ENCODE results near the gene EVA1B. TPM values are rescaled to one million over a fixed set of nuclear protein-coding genes. Genes with fewer than 3 reads are reported as not detected.

EVA1B gene
- total RNA-seq, 1 donor from 2014 or later: 9.0 TPM

- DNase-seq: no peak
- peaks cover 64% of the 10 kb centered on the region for H3K36me3 Mint-ChIP-seq (ENCODE audit: low read depth)
- peak overlapping the region; percentile 91 for H3K27ac Mint-ChIP-seq
- peaks cover 43% of the 10 kb centered on the region for H3K4me1 Mint-ChIP-seq
- intact Hi-C loops (cut with micrococcal nuclease): no loop called here
- no peaks in the 10 kb centered on the region for H3K9me3 Mint-ChIP-seq
- no peak overlapping the region for H3K4me3 Mint-ChIP-seq
- no peaks in the 10 kb centered on the region for H3K27me3 Mint-ChIP-seq
These were observed 22.2 kb downstream of the EVA1B start for GRCh38 chr1:36301220-36301619.

GRCh38 chr1:36300526-36300925 is 22.9 kb downstream of the EVA1B start:
- peaks cover 69% of the 10 kb centered on the region for H3K36me3 Mint-ChIP-seq (ENCODE audit: low read depth)
- intact Hi-C loops (cut with micrococcal nuclease): no loop called here
- peaks cover 39% of the 10 kb centered on the region for H3K4me1 Mint-ChIP-seq
- peak overlapping the region; percentile 27 for H3K4me3 Mint-ChIP-seq
- H3K27ac Mint-ChIP-seq: peak overlapping the region; percentile 91
- no peak for DNase-seq
- no peaks in the 10 kb centered on the region for H3K27me3 Mint-ChIP-seq
- no peaks in the 10 kb centered on the region for H3K9me3 Mint-ChIP-seq

GRCh38 chr1:36298640-36299039 is 24.8 kb downstream of the EVA1B start:
- Mint-ChIP-seq H3K4me1 (peaks cover 29% of the 10 kb centered on the region), H3K36me3 (ENCODE audit: low read depth) (peaks cover 70% of the 10 kb centered on the region), H3K4me3 (no peak overlapping the region), H3K27me3 (no peaks in the 10 kb centered on the region), H3K27ac (peak overlapping the region; percentile 66), H3K9me3 (no peaks in the 10 kb centered on the region)
- intact Hi-C loops (cut with micrococcal nuclease): no loop called here
- DNase-seq: no peak

GRCh38 chr1:36297062-36297461 is 26.4 kb downstream of the EVA1B start:
- no peak for DNase-seq
- H3K4me1 Mint-ChIP-seq: peaks cover 21% of the 10 kb centered on the region
- intact Hi-C loops (cut with micrococcal nuclease): no loop called here
- no peaks in the 10 kb centered on the region for H3K27me3 Mint-ChIP-seq
- H3K27ac Mint-ChIP-seq: no peak overlapping the region
- H3K36me3 Mint-ChIP-seq (ENCODE audit: low read depth): peaks cover 69% of the 10 kb centered on the region
- H3K9me3 Mint-ChIP-seq: no peaks in the 10 kb centered on the region
- H3K4me3 Mint-ChIP-seq: no peak overlapping the region

GRCh38 chr1:36295390-36295789 is 28.1 kb downstream of the EVA1B start:
- Mint-ChIP-seq H3K36me3 (ENCODE audit: low read depth) (peaks cover 66% of the 10 kb centered on the region), H3K4me3 (no peak overlapping the region), H3K27ac (peak overlapping the region; percentile 5), H3K9me3 (no peaks in the 10 kb centered on the region), H3K27me3 (no peaks in the 10 kb centered on the region), H3K4me1 (peaks cover 13% of the 10 kb centered on the region)
- intact Hi-C loops (cut with micrococcal nuclease): no loop called here
- DNase-seq: no peak

GRCh38 chr1:36287595-36287994 is 35.9 kb downstream of the EVA1B start:
- intact Hi-C loops (cut with micrococcal nuclease): loop anchor here (5.0 kb wide), 1 partner anchor 65 kb away; the partner anchor contains the start of gene THRAP3
- H3K36me3 Mint-ChIP-seq (ENCODE audit: low read depth): peaks cover 67% of the 10 kb centered on the region
- peak overlapping the region; percentile 25 for H3K27ac Mint-ChIP-seq

GRCh38 chr1:36286802-36287201 is 36.6 kb downstream of the EVA1B start:
- intact Hi-C loops (cut with micrococcal nuclease): loop anchor here (5.0 kb wide), 1 partner anchor 65 kb away; the partner anchor contains the start of gene THRAP3
- DNase-seq: no peak
- Mint-ChIP-seq H3K9me3 (no peaks in the 10 kb centered on the region), H3K4me1 (peaks cover 15% of the 10 kb centered on the region), H3K36me3 (ENCODE audit: low read depth) (peaks cover 64% of the 10 kb centered on the region), H3K4me3 (no peak overlapping the region), H3K27ac (no peak overlapping the region), H3K27me3 (no peaks in the 10 kb centered on the region)

More at GRCh38 chr1:36287595-36287994, 35.9 kb downstream of the EVA1B start:
- H3K9me3 Mint-ChIP-seq: no peaks in the 10 kb centered on the region
- no peak overlapping the region for H3K4me3 Mint-ChIP-seq
- DNase-seq: no peak
- no peaks in the 10 kb centered on the region for H3K27me3 Mint-ChIP-seq
- H3K4me1 Mint-ChIP-seq: peaks cover 13% of the 10 kb centered on the region

- no peak overlapping the region for H3K4me3 Mint-ChIP-seq
- peaks cover 18% of the 10 kb centered on the region for H3K4me1 Mint-ChIP-seq
- intact Hi-C loops (cut with micrococcal nuclease): loop anchor here (1.0 to 5.0 kb wide), 3 partner anchors 63 to 187 kb away; partner anchors contain the start of genes THRAP3 and TRAPPC3
- H3K27me3 Mint-ChIP-seq: no peaks in the 10 kb centered on the region
- DNase-seq: peak; percentile 90
- H3K36me3 Mint-ChIP-seq (ENCODE audit: low read depth): peaks cover 60% of the 10 kb centered on the region
- H3K27ac Mint-ChIP-seq: peak overlapping the region; percentile 34
- H3K9me3 Mint-ChIP-seq: no peaks in the 10 kb centered on the region
These were observed 37.9 kb downstream of the EVA1B start for GRCh38 chr1:36285443-36286101.

- DNase-seq: no peak
- Mint-ChIP-seq H3K36me3 (ENCODE audit: low read depth) (peaks cover 53% of the 10 kb centered on the region), H3K27ac (peak overlapping the region; percentile 20), H3K4me3 (no peak overlapping the region), H3K27me3 (no peaks in the 10 kb centered on the region), H3K4me1 (peaks cover 27% of the 10 kb centered on the region), H3K9me3 (no peaks in the 10 kb centered on the region)
- intact Hi-C loops (cut with micrococcal nuclease): loop anchor here (2.0 to 5.0 kb wide), 2 partner anchors 77 to 186 kb away; no protein-coding TSS in a partner anchor
These were observed 38.9 kb downstream of the EVA1B start for GRCh38 chr1:36284517-36284916.

GRCh38 chr1:36284061-36284460 is 39.4 kb downstream of the EVA1B start:
- Mint-ChIP-seq H3K27me3 (no peaks in the 10 kb centered on the region), H3K27ac (no peak overlapping the region), H3K36me3 (ENCODE audit: low read depth) (peaks cover 52% of the 10 kb centered on the region), H3K4me1 (peaks cover 30% of the 10 kb centered on the region), H3K9me3 (no peaks in the 10 kb centered on the region), H3K4me3 (no peak overlapping the region)
- intact Hi-C loops (cut with micrococcal nuclease): loop anchor here (2.0 to 5.0 kb wide), 2 partner anchors 77 to 185 kb away; no protein-coding TSS in a partner anchor
- no peak for DNase-seq

GRCh38 chr1:36279789-36280296 is 43.6 kb downstream of the EVA1B start:
- no peaks in the 10 kb centered on the region for H3K9me3 Mint-ChIP-seq
- no peak for DNase-seq
- intact Hi-C loops (cut with micrococcal nuclease): loop anchor here (5.0 kb wide), 1 partner anchor 73 kb away; no protein-coding TSS in a partner anchor
- H3K36me3 Mint-ChIP-seq (ENCODE audit: low read depth): peaks cover 24% of the 10 kb centered on the region
- H3K27me3 Mint-ChIP-seq: no peaks in the 10 kb centered on the region
- H3K4me3 Mint-ChIP-seq: no peak overlapping the region
- H3K4me1 Mint-ChIP-seq: peaks cover 22% of the 10 kb centered on the region
- H3K27ac Mint-ChIP-seq: peak overlapping the region; percentile 79

GRCh38 chr1:36279110-36279788 is 44.2 kb downstream of the EVA1B start:
- peak overlapping the region; percentile 74 for H3K27ac Mint-ChIP-seq
- DNase-seq: no peak
- peaks cover 21% of the 10 kb centered on the region for H3K36me3 Mint-ChIP-seq (ENCODE audit: low read depth)
- H3K9me3 Mint-ChIP-seq: no peaks in the 10 kb centered on the region
- peaks cover 22% of the 10 kb centered on the region for H3K4me1 Mint-ChIP-seq
- H3K27me3 Mint-ChIP-seq: no peaks in the 10 kb centered on the region
- H3K4me3 Mint-ChIP-seq: no peak overlapping the region
- intact Hi-C loops (cut with micrococcal nuclease): no loop called here

GRCh38 chr1:36276688-36277087 is 46.8 kb downstream of the EVA1B start:
- DNase-seq: no peak
- Mint-ChIP-seq H3K4me1 (peaks cover 20% of the 10 kb centered on the region), H3K9me3 (no peaks in the 10 kb centered on the region), H3K36me3 (ENCODE audit: low read depth) (peaks cover 25% of the 10 kb centered on the region), H3K27me3 (no peaks in the 10 kb centered on the region), H3K4me3 (no peak overlapping the region), H3K27ac (no peak overlapping the region)
- intact Hi-C loops (cut with micrococcal nuclease): no loop called here

- Mint-ChIP-seq H3K36me3 (ENCODE audit: low read depth) (peaks cover 27% of the 10 kb centered on the region), H3K27me3 (no peaks in the 10 kb centered on the region), H3K4me3 (no peak overlapping the region), H3K4me1 (peaks cover 7% of the 10 kb centered on the region), H3K9me3 (no peaks in the 10 kb centered on the region), H3K27ac (no peak overlapping the region)
- intact Hi-C loops (cut with micrococcal nuclease): no loop called here
- DNase-seq: no peak
These were observed 49.2 kb downstream of the EVA1B start for GRCh38 chr1:36274201-36274600.

Measured in activated CD4-positive, alpha-beta T cell treated with anti-CD3 and anti-CD28 coated beads, Interleukin-2, amount 10 ng/mL, durations not matched to agents 24 days and 14 days (primary cell).